ENCODE measurements around the gene MUC6. TPM values are rescaled to one million over a fixed set of nuclear protein-coding genes. Genes with fewer than 3 reads are reported as not detected.

MUC6 gene
- total RNA-seq, 1 experiment from 2014 or later, result not detected

GRCh38 chr11:1077417-1078119 lies 41.0 kb upstream of the MUC6 start:
- H3K27me3 ChIP-seq (ENCODE audit: insufficient read depth, low read length), result no peaks in the 10 kb centered on the region
- no peak overlapping the region for H2AFZ ChIP-seq (ENCODE audit: low read length)
- H3K23me2 ChIP-seq (ENCODE audit: insufficient read length, low read depth, low read length, poor library complexity, severe bottlenecking), result no peaks in the 10 kb centered on the region
- no peak overlapping the region for H3K27ac ChIP-seq (ENCODE audit: insufficient read length, low read depth, low read length)
- no peaks in the 10 kb centered on the region for H3K36me3 Mint-ChIP-seq (ENCODE audit: insufficient read depth in 1 of 3, low read depth in 3 of 3)
- no CpG with 5 or more reads among the region's 33 CpGs for WGBS (ENCODE audit: extremely low coverage, insufficient read length, low lambda C conversion rate)
- H3K23ac ChIP-seq (ENCODE audit: insufficient read length, low read depth, low read length), result no peak overlapping the region
- no peak overlapping the region for H4K91ac ChIP-seq (ENCODE audit: insufficient read length, low read depth, low read length)
- H3K9me3 Mint-ChIP-seq, result no peaks in the 10 kb centered on the region
- H3K4me3 Mint-ChIP-seq, result no peak overlapping the region
- no peak overlapping the region for H2AK5ac ChIP-seq (ENCODE audit: insufficient read length, low read length)
- no peak overlapping the region for H4K5ac ChIP-seq (ENCODE audit: insufficient read length, low read depth, low read length)
- H3K79me1 ChIP-seq (ENCODE audit: insufficient read depth, low read depth, low read length, poor library complexity, severe bottlenecking), result no peaks in the 10 kb centered on the region
- H2BK15ac ChIP-seq (ENCODE audit: low read depth, low read length), result no peak overlapping the region
- no peaks in the 10 kb centered on the region for H3K4me1 ChIP-seq (ENCODE audit: insufficient read depth, low read length)
- no peak overlapping the region for H2BK120ac ChIP-seq (ENCODE audit: low read depth, low read length, poor library complexity, severe bottlenecking)
- no peaks in the 10 kb centered on the region for H3K9me3 ChIP-seq (ENCODE audit: control insufficient read depth, low read depth, low read length)
- H3T11ph ChIP-seq (ENCODE audit: low read length), result no peak overlapping the region
- H3K4ac ChIP-seq (ENCODE audit: low read depth, low read length), result no peak overlapping the region
- H3K4me1 Mint-ChIP-seq, result peaks cover 3 to 5% of the 10 kb centered on the region in 2 experiments; a peak in 3 of 4 replicates
- H3K9ac ChIP-seq (ENCODE audit: extremely low read depth, insufficient read length, low read length), result no peak overlapping the region
- H2BK5ac ChIP-seq (ENCODE audit: insufficient read length, low read length), result no peak overlapping the region
- H3K56ac ChIP-seq (ENCODE audit: insufficient read length, low read depth, low read length), result no peak overlapping the region
- TF ChIP-seq CTCF (conservative IDR thresholded peaks at IDR 0.05), result no peak
- H3K14ac ChIP-seq (ENCODE audit: insufficient read depth, low read length), result no peak overlapping the region; the same call in 1 of the 2 replicates
- DNase-seq, result no peak
- H3K4me2 ChIP-seq (ENCODE audit: insufficient read depth, insufficient read length, low read length), result no peak overlapping the region
- H3K27me3 Mint-ChIP-seq (ENCODE audit: low read depth), result no peaks in the 10 kb centered on the region
- H2BK12ac ChIP-seq (ENCODE audit: insufficient read length, low read depth, low read length), result no peak overlapping the region
- H3K18ac ChIP-seq (ENCODE audit: insufficient read length, low read depth, low read length), result no peak overlapping the region
- no peak overlapping the region for H2BK20ac ChIP-seq (ENCODE audit: low read depth, low read length, poor library complexity, severe bottlenecking)
- H4K8ac ChIP-seq (replicated peaks; ENCODE audit: insufficient read length, low read depth, low read length), result no peak overlapping the region
- no peak overlapping the region for H3K27ac Mint-ChIP-seq
- H4K20me1 ChIP-seq (ENCODE audit: control insufficient read depth, insufficient read depth, insufficient read length), result no peaks in the 10 kb centered on the region
- no peaks in the 10 kb centered on the region for H3K79me2 ChIP-seq (ENCODE audit: insufficient read depth, low read length)

All from H9 (cell line).